Neural cell (in vitro differentiated cells): ENCODE measurements around the gene CCDC149.

Experiments used
- EZH2 ChIP-seq: fragments of 200-600, 300-800 bp; shearing (Covaris generic), sonication (generic); IDR thresholded peaks from 2 replicates; pipeline ENCODE4 v1.6.1; 2014; ENCODE audit warnings: antibody characterized with exemption, low read length, borderline replicate concordance, mild to moderate bottlenecking; ENCODE audit not compliant: insufficient read depth, poor library complexity, severe bottlenecking
- MXI1 ChIP-seq: fragments of 450-650 bp; conservative IDR thresholded peaks from 2 replicates; pipeline ENCODE4 v1.6.1; 2014; ENCODE audit warnings: antibody characterized with exemption, mild to moderate bottlenecking; ENCODE audit not compliant: poor library complexity, severe bottlenecking
- POLR2AphosphoS5 ChIP-seq: IDR thresholded peaks from 2 replicates; pipeline ENCODE4 v1.6.1; 2012
- RAD21 ChIP-seq: fragments of 450-650 bp; conservative IDR thresholded peaks from 2 replicates; pipeline ENCODE4 v1.6.1; 2014; ENCODE audit warnings: antibody characterized with exemption, mild to moderate bottlenecking, moderate library complexity
- TAF1 ChIP-seq: IDR thresholded peaks from 2 replicates; pipeline ENCODE4 v1.6.1; 2012; ENCODE audit warnings: low read depth
- TF ChIP-seq, protein P1 (sequence below): IDR thresholded peaks from 2 replicates; pipeline ENCODE4 v1.6.1; 2012; ENCODE audit warnings: borderline replicate concordance
- TF ChIP-seq, protein P2 (sequence below): fragments of 450-650 bp; IDR thresholded peaks from 2 replicates; pipeline ENCODE4 v1.5.1; 2014; ENCODE audit warnings: antibody characterized with exemption, mild to moderate bottlenecking, moderate library complexity; ENCODE audit not compliant: poor library complexity, severe bottlenecking

GRCh38 chr4:24799544-24800324 is 113.1 kb downstream of the CCDC149 start:
- TF ChIP-seq MXI1 (no peak), POLR2AphosphoS5 (no peak), RAD21 (no peak), EZH2 (no peak), TAF1 (no peak)
- TF ChIP-seq, protein P1, sequence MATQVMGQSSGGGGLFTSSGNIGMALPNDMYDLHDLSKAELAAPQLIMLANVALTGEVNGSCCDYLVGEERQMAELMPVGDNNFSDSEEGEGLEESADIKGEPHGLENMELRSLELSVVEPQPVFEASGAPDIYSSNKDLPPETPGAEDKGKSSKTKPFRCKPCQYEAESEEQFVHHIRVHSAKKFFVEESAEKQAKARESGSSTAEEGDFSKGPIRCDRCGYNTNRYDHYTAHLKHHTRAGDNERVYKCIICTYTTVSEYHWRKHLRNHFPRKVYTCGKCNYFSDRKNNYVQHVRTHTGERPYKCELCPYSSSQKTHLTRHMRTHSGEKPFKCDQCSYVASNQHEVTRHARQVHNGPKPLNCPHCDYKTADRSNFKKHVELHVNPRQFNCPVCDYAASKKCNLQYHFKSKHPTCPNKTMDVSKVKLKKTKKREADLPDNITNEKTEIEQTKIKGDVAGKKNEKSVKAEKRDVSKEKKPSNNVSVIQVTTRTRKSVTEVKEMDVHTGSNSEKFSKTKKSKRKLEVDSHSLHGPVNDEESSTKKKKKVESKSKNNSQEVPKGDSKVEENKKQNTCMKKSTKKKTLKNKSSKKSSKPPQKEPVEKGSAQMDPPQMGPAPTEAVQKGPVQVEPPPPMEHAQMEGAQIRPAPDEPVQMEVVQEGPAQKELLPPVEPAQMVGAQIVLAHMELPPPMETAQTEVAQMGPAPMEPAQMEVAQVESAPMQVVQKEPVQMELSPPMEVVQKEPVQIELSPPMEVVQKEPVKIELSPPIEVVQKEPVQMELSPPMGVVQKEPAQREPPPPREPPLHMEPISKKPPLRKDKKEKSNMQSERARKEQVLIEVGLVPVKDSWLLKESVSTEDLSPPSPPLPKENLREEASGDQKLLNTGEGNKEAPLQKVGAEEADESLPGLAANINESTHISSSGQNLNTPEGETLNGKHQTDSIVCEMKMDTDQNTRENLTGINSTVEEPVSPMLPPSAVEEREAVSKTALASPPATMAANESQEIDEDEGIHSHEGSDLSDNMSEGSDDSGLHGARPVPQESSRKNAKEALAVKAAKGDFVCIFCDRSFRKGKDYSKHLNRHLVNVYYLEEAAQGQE, result no peak
- TF ChIP-seq, protein P2, sequence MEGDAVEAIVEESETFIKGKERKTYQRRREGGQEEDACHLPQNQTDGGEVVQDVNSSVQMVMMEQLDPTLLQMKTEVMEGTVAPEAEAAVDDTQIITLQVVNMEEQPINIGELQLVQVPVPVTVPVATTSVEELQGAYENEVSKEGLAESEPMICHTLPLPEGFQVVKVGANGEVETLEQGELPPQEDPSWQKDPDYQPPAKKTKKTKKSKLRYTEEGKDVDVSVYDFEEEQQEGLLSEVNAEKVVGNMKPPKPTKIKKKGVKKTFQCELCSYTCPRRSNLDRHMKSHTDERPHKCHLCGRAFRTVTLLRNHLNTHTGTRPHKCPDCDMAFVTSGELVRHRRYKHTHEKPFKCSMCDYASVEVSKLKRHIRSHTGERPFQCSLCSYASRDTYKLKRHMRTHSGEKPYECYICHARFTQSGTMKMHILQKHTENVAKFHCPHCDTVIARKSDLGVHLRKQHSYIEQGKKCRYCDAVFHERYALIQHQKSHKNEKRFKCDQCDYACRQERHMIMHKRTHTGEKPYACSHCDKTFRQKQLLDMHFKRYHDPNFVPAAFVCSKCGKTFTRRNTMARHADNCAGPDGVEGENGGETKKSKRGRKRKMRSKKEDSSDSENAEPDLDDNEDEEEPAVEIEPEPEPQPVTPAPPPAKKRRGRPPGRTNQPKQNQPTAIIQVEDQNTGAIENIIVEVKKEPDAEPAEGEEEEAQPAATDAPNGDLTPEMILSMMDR, result no peak
